ENCODE results near the gene ASIC5.

Gene ASIC5

GRCh38 chr4:155907556-155907955 lies 41.5 kb upstream of the ASIC5 start:
- Mint-ChIP-seq H3K36me3 (ENCODE audit: low read depth) (no peaks in the 10 kb centered on the region), H3K4me3 (no peak overlapping the region), H3K9me3 (no peaks in the 10 kb centered on the region), H3K27me3 (ENCODE audit: low read depth, poor library complexity) (peaks cover 2% of the 10 kb centered on the region), H3K4me1 (no peaks in the 10 kb centered on the region), H3K27ac (no peak overlapping the region)
- no peak for TF ChIP-seq CTCF (IDR thresholded peaks at IDR 0.05)
- DNase-seq, result no peak

GRCh38 chr4:155906554-155907247 lies 40.6 kb upstream of the ASIC5 start:
- peaks cover 2% of the 10 kb centered on the region for H3K27me3 Mint-ChIP-seq (ENCODE audit: low read depth, poor library complexity)
- no peak overlapping the region for H3K27ac Mint-ChIP-seq
- no peak overlapping the region for H3K4me3 Mint-ChIP-seq
- TF ChIP-seq CTCF (IDR thresholded peaks at IDR 0.05), result no peak
- H3K4me1 Mint-ChIP-seq, result no peaks in the 10 kb centered on the region
- H3K9me3 Mint-ChIP-seq, result no peaks in the 10 kb centered on the region
- no peak for DNase-seq
- H3K36me3 Mint-ChIP-seq (ENCODE audit: low read depth), result no peaks in the 10 kb centered on the region

GRCh38 chr4:155904331-155904730 lies 38.3 kb upstream of the ASIC5 start:
- no peaks in the 10 kb centered on the region for H3K9me3 Mint-ChIP-seq
- H3K27me3 Mint-ChIP-seq (ENCODE audit: low read depth, poor library complexity), result peaks cover 2% of the 10 kb centered on the region
- no peak overlapping the region for H3K4me3 Mint-ChIP-seq
- no peaks in the 10 kb centered on the region for H3K36me3 Mint-ChIP-seq (ENCODE audit: low read depth)
- H3K4me1 Mint-ChIP-seq, result peaks cover 15% of the 10 kb centered on the region
- no peak for DNase-seq
- TF ChIP-seq CTCF (IDR thresholded peaks at IDR 0.05), result no peak
- no peak overlapping the region for H3K27ac Mint-ChIP-seq

GRCh38 chr4:155903453-155903852 lies 37.4 kb upstream of the ASIC5 start, which contains the start of gene TDO2:
Gene TDO2 (plus strand): TSS chr4:155903696. CDS start chr4:155903759, 63 bp downstream.
- H3K4me1 Mint-ChIP-seq, result peaks cover 15% of the 10 kb centered on the region
- no peaks in the 10 kb centered on the region for H3K36me3 Mint-ChIP-seq (ENCODE audit: low read depth)
- no peak for TF ChIP-seq CTCF (IDR thresholded peaks at IDR 0.05)
- H3K9me3 Mint-ChIP-seq, result peaks cover 4% of the 10 kb centered on the region
- no peak for DNase-seq
- H3K4me3 Mint-ChIP-seq, result no peak within 1 kb of the TSS
- no peak within 1 kb of the TSS for H3K27ac Mint-ChIP-seq
- H3K27me3 Mint-ChIP-seq (ENCODE audit: low read depth, poor library complexity), result peaks cover 2% of the 10 kb centered on the region

- peaks cover 15% of the 10 kb centered on the region for H3K4me1 Mint-ChIP-seq
- no peaks in the 10 kb centered on the region for H3K27me3 Mint-ChIP-seq (ENCODE audit: low read depth, poor library complexity)
- H3K4me3 Mint-ChIP-seq, result no peak overlapping the region
- peaks cover 13% of the 10 kb centered on the region for H3K9me3 Mint-ChIP-seq
- no peak for DNase-seq
- TF ChIP-seq CTCF (IDR thresholded peaks at IDR 0.05), result no peak
- peaks cover 7% of the 10 kb centered on the region for H3K36me3 Mint-ChIP-seq (ENCODE audit: low read depth)
- peak overlapping the region; percentile 68 for H3K27ac Mint-ChIP-seq
Measured at GRCh38 chr4:155901013-155901412, 34.9 kb upstream of the ASIC5 start.

- peak overlapping the region; percentile 68 for H3K27ac Mint-ChIP-seq
- H3K9me3 Mint-ChIP-seq, result peaks cover 16% of the 10 kb centered on the region
- peaks cover 7% of the 10 kb centered on the region for H3K36me3 Mint-ChIP-seq (ENCODE audit: low read depth)
- no peak for DNase-seq
- no peak for TF ChIP-seq CTCF (IDR thresholded peaks at IDR 0.05)
- H3K4me3 Mint-ChIP-seq, result no peak overlapping the region
- peaks cover 15% of the 10 kb centered on the region for H3K4me1 Mint-ChIP-seq
- H3K27me3 Mint-ChIP-seq (ENCODE audit: low read depth, poor library complexity), result peaks cover 3% of the 10 kb centered on the region
Measured at GRCh38 chr4:155900381-155900780, 34.3 kb upstream of the ASIC5 start.
